Spleen (tissue), 11 donors: ENCODE data around the gene ARF3. TPM values are rescaled to one million over a fixed set of nuclear protein-coding genes. Genes with fewer than 3 reads are reported as not detected.

Experiments used
- DNase-seq: peaks from one replicate; pipeline ENCODE4 v3.0.0-alpha.2; 2020
- H3K27ac ChIP-seq, 8 donors: fragments of 200-600 bp; sonication (generic) in 7 of 8; 1 replicate in 4 of 8; 2 replicates in 4 of 8; pipeline versions ENCODE4 v1.5.0 to v1.8.0; 2016 to 2021; ENCODE audit warnings: inconsistent platforms in 4 of 8, mild to moderate bottlenecking in 4 of 8, moderate library complexity in 1 of 8
- H3K27me3 ChIP-seq, 7 donors: fragments of 200-600 bp; sonication (generic) in 6 of 7; replicated peaks in 1 of 7; 1 replicate in 4 of 7; 2 replicates in 3 of 7; pipeline versions ENCODE4 v1.5.0 to v1.8.0; 2016 to 2021; ENCODE audit warnings: inconsistent platforms in 3 of 7, mild to moderate bottlenecking in 1 of 7
- H3K36me3 ChIP-seq, 6 donors: fragments of 200-600 bp; sonication (generic) in 5 of 6; 1 replicate in 4 of 6; 2 replicates in 2 of 6; pipeline versions ENCODE4 v1.5.0 to v1.8.0; 2016 to 2021; ENCODE audit warnings: inconsistent platforms in 2 of 6
- H3K4me1 ChIP-seq, 6 donors: fragments of 200-600 bp; sonication (generic) in 5 of 6; 1 replicate in 3 of 6; 2 replicates in 3 of 6; pipeline versions ENCODE4 v1.5.0 to v1.8.0; 2016 to 2021; ENCODE audit warnings: inconsistent platforms in 3 of 6
- H3K4me3 ChIP-seq, 8 donors: fragments of 200-600 bp; sonication (generic) in 7 of 8; 1 replicate in 4 of 8; 2 replicates in 4 of 8; pipeline versions ENCODE4 v1.5.0 to v1.8.0; 2016 to 2021; ENCODE audit warnings: inconsistent platforms in 4 of 8, mild to moderate bottlenecking in 4 of 8, moderate library complexity in 2 of 8
- H3K9me3 ChIP-seq, 8 donors: fragments of 200-600 bp; sonication (generic) in 7 of 8; 1 replicate in 4 of 8; 2 replicates in 4 of 8; pipeline versions ENCODE4 v1.5.0 to v1.8.0; 2016 to 2021; ENCODE audit warnings: inconsistent platforms in 4 of 8
- POLR2A ChIP-seq, 3 donors: fragments of 450-650 bp; IDR thresholded peaks; one replicate each; pipeline ENCODE4 v1.5.1; 2017; ENCODE audit warnings: antibody characterized with exemption in 3 of 3, mild to moderate bottlenecking in 1 of 3
- POLR2AphosphoS5 ChIP-seq, 3 donors: sonication (generic); formaldehyde crosslinking; IDR thresholded peaks; one replicate each; pipeline ENCODE4 v1.5.1; 2017; ENCODE audit warnings: antibody characterized with exemption in 3 of 3
- WGBS, 5 donors: extraction: QIAGEN DNeasy Blood & Tissue Kit in 3 of 5; methylation state at CpG; one replicate each; pipeline versions ENCODE4 v1.1.5 to v1.1.7; 2013 to 2018; 5-methylcytosine and 5-hydroxymethylcytosine counted together
- intact Hi-C: fragments of 100-400 bp; cut with DNase I; formaldehyde crosslinking; loops from one replicate; pipeline ENCODE4 v1.15.0; 2023; ENCODE audit warnings: low total_unique reads
- polyA plus RNA-seq, 3 donors: library from polyadenylated mRNA; stranded (reverse); fragments of 200-250 nt; gene quantifications; one replicate each; pipeline ENCODE4 v1.2.1, GENCODE V29; 2013
- total RNA-seq, 7 donors: library from RNA; depleted of rRNA in 3 of 7; stranded (reverse); fragments of >200 nt in 3 of 7; fragmentation: NEBNext Ultra II Directional in 4 of 7; extraction: Animal tissue kit (Norgen Biotek cat#: 25700) in 4 of 7; gene quantifications; one replicate each; pipeline versions ENCODE4 v1.1.0 to v1.2.1, GENCODE V29; 2016 to 2021
- TF ChIP-seq, protein P1 (sequence below), 11 experiments: fragments of 200-600 bp in 7 of 11; fragments of 450-650 bp in 4 of 11; sonication (generic) in 4 of 11; IDR thresholded peaks in 8 of 11; conservative IDR thresholded peaks in 3 of 11; 1 replicate in 7 of 11; 2 replicates in 4 of 11; pipeline versions ENCODE4 v1.4.0 to v1.8.0; 2016 to 2021; ENCODE audit warnings: antibody characterized with exemption in 11 of 11, inconsistent platforms in 4 of 11, mild to moderate bottlenecking in 1 of 11
- donor health status: healthy with polysubstance abuse.
- donor health status: DM: no; HTN: no; CAD: no; lungs with moderate emphysema.
- donor health status: DM: no; HTN: no; CAD: no.
- donor health status: Bipolar disorder and iron deficiency.
- donor health status: healthy.
- donor health status: DM: no; HTN: no; CAD: no.
- donor health status: DM: yes; HTN: yes; CAD: no.

Gene ARF3
- total and polyA plus RNA-seq, 10 donors: 22.2 to 152 (median 80.5) TPM

DNA sequence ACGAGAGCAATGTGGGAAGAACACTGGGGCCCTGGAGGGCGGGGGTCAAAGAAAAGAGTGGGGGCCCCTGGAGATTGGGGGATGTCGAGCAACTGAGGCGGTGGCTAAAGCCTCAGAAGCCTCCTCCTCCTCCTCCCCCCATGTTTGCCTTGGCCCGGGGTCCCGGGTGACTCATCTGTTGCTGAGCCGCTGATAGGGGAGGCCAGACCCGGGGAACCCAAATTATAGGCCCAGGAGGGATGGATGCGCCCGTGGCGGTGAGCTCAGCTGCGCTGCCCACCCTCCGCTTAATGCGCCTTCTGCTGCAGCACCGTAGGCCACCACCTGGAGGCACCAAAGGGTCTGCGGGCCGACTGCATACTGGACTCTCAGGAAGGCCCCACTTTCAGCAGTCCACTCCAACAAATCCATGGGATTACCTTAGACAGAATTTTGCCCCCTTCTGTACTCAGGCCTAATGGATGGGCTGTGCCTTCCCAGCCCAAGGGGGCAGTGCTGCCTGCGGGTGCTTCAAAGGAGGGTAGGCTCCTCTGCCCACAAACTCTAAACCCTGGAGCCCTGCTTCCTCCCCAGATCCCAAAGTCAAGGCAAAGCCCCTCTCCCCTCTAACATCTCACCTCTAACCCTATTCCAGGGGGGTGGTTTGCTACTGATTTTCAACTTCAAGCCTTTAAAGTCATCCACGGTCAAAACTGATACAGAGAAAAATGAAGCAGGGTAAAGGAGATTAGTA is 16.8 kb upstream of the ARF3 start:
- H3K4me1 ChIP-seq: peaks cover 23 to 70% (median 56%) of the 10 kb centered on the region in 6 donors
- H3K27me3 ChIP-seq: peaks cover 9 to 99% (median 79%) of the 10 kb centered on the region in 7 donors
- H3K4me3 ChIP-seq: no peak overlapping the region
- intact Hi-C loops: no loop called here
- no peak overlapping the region for H3K27ac ChIP-seq
- H3K9me3 ChIP-seq: no peaks in the 10 kb centered on the region
- no peaks in the 10 kb centered on the region for H3K36me3 ChIP-seq
- TF ChIP-seq POLR2A (IDR thresholded peaks at IDR 0.05) (no peak), POLR2AphosphoS5 (IDR thresholded peaks at IDR 0.05) (no peak)
- TF ChIP-seq, protein P1, sequence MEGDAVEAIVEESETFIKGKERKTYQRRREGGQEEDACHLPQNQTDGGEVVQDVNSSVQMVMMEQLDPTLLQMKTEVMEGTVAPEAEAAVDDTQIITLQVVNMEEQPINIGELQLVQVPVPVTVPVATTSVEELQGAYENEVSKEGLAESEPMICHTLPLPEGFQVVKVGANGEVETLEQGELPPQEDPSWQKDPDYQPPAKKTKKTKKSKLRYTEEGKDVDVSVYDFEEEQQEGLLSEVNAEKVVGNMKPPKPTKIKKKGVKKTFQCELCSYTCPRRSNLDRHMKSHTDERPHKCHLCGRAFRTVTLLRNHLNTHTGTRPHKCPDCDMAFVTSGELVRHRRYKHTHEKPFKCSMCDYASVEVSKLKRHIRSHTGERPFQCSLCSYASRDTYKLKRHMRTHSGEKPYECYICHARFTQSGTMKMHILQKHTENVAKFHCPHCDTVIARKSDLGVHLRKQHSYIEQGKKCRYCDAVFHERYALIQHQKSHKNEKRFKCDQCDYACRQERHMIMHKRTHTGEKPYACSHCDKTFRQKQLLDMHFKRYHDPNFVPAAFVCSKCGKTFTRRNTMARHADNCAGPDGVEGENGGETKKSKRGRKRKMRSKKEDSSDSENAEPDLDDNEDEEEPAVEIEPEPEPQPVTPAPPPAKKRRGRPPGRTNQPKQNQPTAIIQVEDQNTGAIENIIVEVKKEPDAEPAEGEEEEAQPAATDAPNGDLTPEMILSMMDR (IDR thresholded peaks at IDR 0.05 in 8 of 11, conservative IDR thresholded peaks at IDR 0.05 in 3 of 11): peak in 9 of 11 experiments; percentile 33 to 78 (median 62)
- WGBS, 5 donors: 14 to 25% (median 16%) methylated on average over 19 of the region's 19 CpGs
- DNase-seq: no peak

DNA sequence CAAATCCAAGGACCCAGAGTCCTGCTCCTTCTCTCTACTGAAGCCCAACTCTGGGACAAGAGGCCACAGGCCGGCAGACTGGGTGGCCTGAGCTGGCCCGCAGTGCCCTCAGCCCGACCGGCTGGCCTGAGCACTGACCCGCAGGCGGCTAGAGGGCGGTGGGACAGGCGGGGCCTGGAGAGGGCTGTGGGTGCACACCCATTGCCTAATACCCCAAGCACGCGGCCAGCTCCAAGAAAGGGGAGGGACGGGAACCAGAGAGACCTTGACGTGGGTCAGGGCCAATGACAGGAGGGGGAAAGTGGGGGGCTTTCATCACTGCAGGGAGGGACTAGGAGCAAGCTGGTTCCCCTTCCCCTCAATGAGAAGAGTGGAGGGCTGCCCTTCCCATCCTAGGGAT is 16.2 kb upstream of the ARF3 start:
- intact Hi-C loops: no loop called here
- Histone ChIP-seq H3K27ac (no peak overlapping the region), H3K4me3 (no peak overlapping the region), H3K36me3 (no peaks in the 10 kb centered on the region), H3K27me3 (peaks cover 9 to 96% (median 73%) of the 10 kb centered on the region in 7 donors), H3K4me1 (peaks cover 17 to 66% (median 50%) of the 10 kb centered on the region in 6 donors), H3K9me3 (no peaks in the 10 kb centered on the region)
- 16 to 25% (median 19%) methylated on average over 11 to 12 of the region's 12 CpGs for WGBS, 5 donors
- DNase-seq: no peak
- TF ChIP-seq, protein P1 (IDR thresholded peaks at IDR 0.05 in 8 of 11, conservative IDR thresholded peaks at IDR 0.05 in 3 of 11): no peak

GRCh38 chr12:48972952-48973483 is 15.7 kb upstream of the ARF3 start:
- no peak overlapping the region for H3K27ac ChIP-seq
- peaks cover 9 to 91% (median 68%) of the 10 kb centered on the region in 7 donors for H3K27me3 ChIP-seq
- no peaks in the 10 kb centered on the region for H3K9me3 ChIP-seq
- TF ChIP-seq POLR2A (IDR thresholded peaks at IDR 0.05) (no peak), POLR2AphosphoS5 (IDR thresholded peaks at IDR 0.05) (no peak)
- TF ChIP-seq, protein P1 (IDR thresholded peaks at IDR 0.05 in 8 of 11, conservative IDR thresholded peaks at IDR 0.05 in 3 of 11): no peak
- H3K4me1 ChIP-seq: peaks cover 12 to 61% (median 45%) of the 10 kb centered on the region in 6 donors
- intact Hi-C loops: no loop called here
- no peak overlapping the region for H3K4me3 ChIP-seq
- 12 to 26% (median 15%) methylated on average over 2 to 3 of the region's 3 CpGs for WGBS, 5 donors
- DNase-seq: no peak
- H3K36me3 ChIP-seq: no peaks in the 10 kb centered on the region

DNA sequence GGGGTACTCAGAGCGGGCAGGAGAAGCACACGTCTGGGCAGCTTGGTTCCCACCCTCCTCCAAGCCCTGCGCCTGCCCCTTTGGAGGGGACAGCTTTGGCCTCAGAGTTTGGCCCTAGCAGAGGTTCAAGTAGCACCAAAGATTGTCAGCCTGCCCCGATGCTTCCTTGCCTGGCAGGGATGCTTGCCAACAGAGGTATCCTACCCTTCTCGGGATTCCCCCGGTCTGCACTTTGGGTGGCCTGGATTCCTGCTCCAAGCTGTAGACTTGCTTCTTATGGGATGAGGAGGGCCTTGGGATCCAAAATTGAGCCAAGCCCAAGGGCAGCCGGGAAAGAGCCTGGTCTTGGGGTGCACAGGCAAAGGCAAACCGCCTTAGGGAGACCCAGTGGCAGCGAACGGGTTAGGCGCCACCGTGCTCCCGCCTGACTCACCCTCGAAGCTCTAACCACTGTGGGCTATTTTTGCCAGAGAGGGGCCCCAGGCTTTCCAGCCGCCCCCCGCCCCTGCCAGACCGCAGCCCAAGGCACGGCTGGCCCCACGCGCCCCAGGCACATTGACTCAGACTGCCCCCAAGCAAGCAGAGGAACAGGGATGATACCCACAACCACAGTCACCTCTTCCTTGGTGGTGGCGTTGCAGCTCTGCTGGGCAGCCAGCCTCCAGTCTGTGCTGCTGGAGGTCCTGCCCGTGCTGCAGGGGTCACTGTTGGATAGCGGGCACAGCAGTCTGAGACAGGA is 15.1 kb upstream of the ARF3 start:
- intact Hi-C loops: no loop called here
- Histone ChIP-seq H3K4me1 (peaks cover 9 to 54% (median 39%) of the 10 kb centered on the region in 6 donors), H3K27me3 (peaks cover 9 to 85% (median 61%) of the 10 kb centered on the region in 7 donors), H3K9me3 (no peaks in the 10 kb centered on the region), H3K4me3 (peak overlapping the region in 1 of 8 donors; percentile 53), H3K27ac (no peak overlapping the region), H3K36me3 (no peaks in the 10 kb centered on the region)
- no peak for TF ChIP-seq POLR2A (IDR thresholded peaks at IDR 0.05)
- TF ChIP-seq, protein P1 (IDR thresholded peaks at IDR 0.05 in 8 of 11, conservative IDR thresholded peaks at IDR 0.05 in 3 of 11): no peak
- TF ChIP-seq POLR2AphosphoS5 (IDR thresholded peaks at IDR 0.05): no peak
- DNase-seq: no peak
- 6 to 14% (median 7%) methylated on average over 16 to 23 of the region's 23 CpGs for WGBS, 5 donors
